SK-N-SH treated with all-trans-retinoic acid at 6 μM for 48 hours (cell line): Measurements from ENCODE around the gene COL6A2.

Experiments
- ATAC-seq: fragments of 200-7000 bp; cut with Tn5 transposase; 3 replicates; pipeline ENCODE4 v1.9.1; 2020; ENCODE audit warnings: mild to moderate bottlenecking, moderate library complexity
- BACH2 ChIP-seq: fragments of 250-450 bp; sonication (Bioruptor Pico); IDR thresholded peaks from 2 replicates; pipeline ENCODE4 v1.9.0; 2021; ENCODE audit warnings: mild to moderate bottlenecking, borderline replicate concordance
- CREB5 ChIP-seq: fragments of 250-450 bp; sonication (Bioruptor Pico); IDR thresholded peaks from 2 replicates; pipeline ENCODE4 v1.5.1; 2020; ENCODE audit warnings: low read depth, mild to moderate bottlenecking, moderate library complexity
- CSDC2 ChIP-seq: fragments of 250-450 bp; sonication (Bioruptor Pico); IDR thresholded peaks from 2 replicates; pipeline ENCODE4 v1.5.0; 2020; ENCODE audit warnings: mild to moderate bottlenecking, moderate library complexity
- CSRNP3 ChIP-seq: fragments of 250-450 bp; sonication (Bioruptor Pico); IDR thresholded peaks from 2 replicates; pipeline ENCODE4 v1.5.1; 2021; ENCODE audit warnings: mild to moderate bottlenecking, moderate library complexity
- ESRRG ChIP-seq: fragments of 250-450 bp; sonication (Bioruptor Pico); IDR thresholded peaks from 2 replicates; pipeline ENCODE4 v1.6.1; 2021; ENCODE audit warnings: mild to moderate bottlenecking
- GLIS3 ChIP-seq: fragments of 250-450 bp; sonication (Bioruptor Pico); IDR thresholded peaks from 2 replicates; pipeline ENCODE4 v1.5.0; 2020; ENCODE audit warnings: mild to moderate bottlenecking, moderate library complexity
- ISL1 ChIP-seq: fragments of 250-450 bp; sonication (Bioruptor Pico); IDR thresholded peaks from 2 replicates; pipeline ENCODE4 v2.1.2; 2022; ENCODE audit warnings: mild to moderate bottlenecking, moderate library complexity
- OSR1 ChIP-seq: fragments of 250-450 bp; sonication (Bioruptor Pico); IDR thresholded peaks from 2 replicates; pipeline ENCODE4 v1.8.0; 2022; ENCODE audit warnings: moderate library complexity, mild to moderate bottlenecking, inconsistent platforms
- PATZ1 ChIP-seq: fragments of 250-450 bp; sonication (Bioruptor Pico); IDR thresholded peaks from 2 replicates; pipeline ENCODE4 v1.8.0; 2020; ENCODE audit warnings: mild to moderate bottlenecking, moderate library complexity, borderline replicate concordance
- POU6F1 ChIP-seq: fragments of 250-450 bp; sonication (Bioruptor Pico); IDR thresholded peaks from 2 replicates; pipeline ENCODE4 v1.8.0; 2021; ENCODE audit warnings: low read depth, mild to moderate bottlenecking, moderate library complexity, borderline replicate concordance
- PPARA ChIP-seq: fragments of 250-450 bp; sonication (Bioruptor Pico); IDR thresholded peaks from 2 replicates; pipeline ENCODE4 v1.5.0; 2020; ENCODE audit warnings: mild to moderate bottlenecking, borderline replicate concordance
- RARB ChIP-seq: fragments of 250-450 bp; sonication (Bioruptor Pico); IDR thresholded peaks from 2 replicates; pipeline ENCODE4 v1.8.0; 2021; ENCODE audit warnings: mild to moderate bottlenecking, moderate library complexity
- SNAI2 ChIP-seq: fragments of 250-450 bp; sonication (Bioruptor Pico); IDR thresholded peaks from 2 replicates; pipeline ENCODE4 v1.5.0; 2020; ENCODE audit warnings: mild to moderate bottlenecking, moderate library complexity
- TCF4 ChIP-seq: fragments of 250-450 bp; sonication (Bioruptor Pico); IDR thresholded peaks from 2 replicates; pipeline ENCODE4 v1.8.0; 2021; ENCODE audit warnings: mild to moderate bottlenecking, moderate library complexity, borderline replicate concordance
- TOX ChIP-seq: fragments of 250-450 bp; sonication (Bioruptor Pico); IDR thresholded peaks from 2 replicates; pipeline ENCODE4 v1.8.0; 2021; ENCODE audit warnings: mild to moderate bottlenecking, moderate library complexity, borderline replicate concordance
- TSHZ2 ChIP-seq: fragments of 250-450 bp; sonication (Bioruptor Pico); IDR thresholded peaks from 2 replicates; pipeline ENCODE4 v1.5.0; 2020; ENCODE audit warnings: mild to moderate bottlenecking, moderate library complexity
- ZC3H10 ChIP-seq: fragments of 250-450 bp; sonication (Bioruptor Pico); IDR thresholded peaks from 2 replicates; pipeline ENCODE4 v1.5.1; 2021; ENCODE audit warnings: mild to moderate bottlenecking, moderate library complexity
- ZFP3 ChIP-seq: fragments of 250-450 bp; sonication (Bioruptor Pico); IDR thresholded peaks from 2 replicates; pipeline ENCODE4 v1.5.0; 2020; ENCODE audit warnings: mild to moderate bottlenecking, moderate library complexity
- ZFP30 ChIP-seq: fragments of 450-650 bp; formaldehyde crosslinking; IDR thresholded peaks from 2 replicates; pipeline ENCODE4 v1.5.0; 2022; ENCODE audit warnings: mild to moderate bottlenecking, moderate library complexity
- ZNF565 ChIP-seq: fragments of 450-650 bp; formaldehyde crosslinking; conservative IDR thresholded peaks from 2 replicates; pipeline ENCODE4 v1.5.0; 2020; ENCODE audit warnings: low read depth, mild to moderate bottlenecking, moderate library complexity
- ZNF70 ChIP-seq: fragments of 450-650 bp; formaldehyde crosslinking; IDR thresholded peaks from 2 replicates; pipeline ENCODE4 v1.5.0; 2020; ENCODE audit warnings: mild to moderate bottlenecking, moderate library complexity
- ZNF8 ChIP-seq: fragments of 450-650 bp; formaldehyde crosslinking; IDR thresholded peaks from 2 replicates; pipeline ENCODE4 v1.5.0; 2020; ENCODE audit warnings: mild to moderate bottlenecking, moderate library complexity

Gene COL6A2

GRCh38 chr21:46171996-46172862 is 74.3 kb downstream of the COL6A2 start:
- TF ChIP-seq ZNF8 (CRISPR knock-in tag) (no peak), ISL1 (no peak), ZFP3 (no peak), ZNF565 (no peak), TOX (CRISPR knock-in tag) (no peak), TCF4 (CRISPR knock-in tag) (no peak), CSDC2 (CRISPR knock-in tag) (no peak), ZC3H10 (no peak), BACH2 (CRISPR knock-in tag) (no peak), SNAI2 (CRISPR knock-in tag) (no peak), ZFP30 (CRISPR knock-in tag) (no peak), POU6F1 (CRISPR knock-in tag) (no peak), TSHZ2 (no peak), OSR1 (CRISPR knock-in tag) (no peak), CREB5 (no peak), RARB (CRISPR knock-in tag) (no peak)
- ATAC-seq: no peak

- no peak for TF ChIP-seq CSDC2 (CRISPR knock-in tag)
- TF ChIP-seq GLIS3 (CRISPR knock-in tag): no peak
- no peak for TF ChIP-seq ISL1
- no peak for TF ChIP-seq PPARA (CRISPR knock-in tag)
- TF ChIP-seq ZNF70 (CRISPR knock-in tag): no peak
- no peak for ATAC-seq
Measured at GRCh38 chr21:46172863-46173528, 75.1 kb downstream of the COL6A2 start.

GRCh38 chr21:46173573-46173972 is 75.7 kb downstream of the COL6A2 start:
- ATAC-seq: no peak
- TF ChIP-seq CSRNP3 (no peak), ZFP30 (CRISPR knock-in tag) (no peak), PATZ1 (CRISPR knock-in tag) (no peak), TOX (CRISPR knock-in tag) (no peak), ZC3H10 (no peak), CSDC2 (CRISPR knock-in tag) (no peak), TSHZ2 (no peak), ESRRG (CRISPR knock-in tag) (no peak), ZNF70 (CRISPR knock-in tag) (no peak), BACH2 (CRISPR knock-in tag) (no peak), CREB5 (no peak), SNAI2 (CRISPR knock-in tag) (no peak), ZNF8 (CRISPR knock-in tag) (no peak), ISL1 (no peak), ZFP3 (no peak)
